Right lobe of liver (tissue), 6 donors: ENCODE results near the gene ADGRD2. TPM values are rescaled to one million over a fixed set of nuclear protein-coding genes. Genes with fewer than 3 reads are reported as not detected.
A peak's percentile ranks its signal among the peaks of the same experiment; 100 is the strongest.

Experiments
- ATAC-seq, 4 donors: fragments of 200-7000 bp; cut with Tn5 transposase; one replicate each; pipeline ENCODE4 v1.9.1; 2020; ENCODE audit warnings: mild to moderate bottlenecking in 4 of 4, moderate library complexity in 4 of 4
- DNase-seq, 3 donors: peaks; one replicate each; pipeline ENCODE4 v3.0.0-alpha.2; 2020
- H3K27ac ChIP-seq, 3 donors: fragments of 200-600 bp; one replicate each; pipeline ENCODE4 v1.8.0; 2022
- H3K27me3 ChIP-seq, 2 donors: fragments of 200-600 bp; one replicate each; pipeline ENCODE4 v1.8.0; 2022
- H3K36me3 ChIP-seq, 4 donors: fragments of 200-600 bp; sonication (generic) in 1 of 4; one replicate each; pipeline versions ENCODE4 v1.5.1 to v1.8.0; 2017 to 2022; ENCODE audit warnings: control low read depth in 1 of 4
- H3K4me1 ChIP-seq, 4 donors: fragments of 200-600 bp; sonication (generic) in 1 of 4; one replicate each; pipeline versions ENCODE4 v1.5.1 to v1.8.0; 2017 to 2022; ENCODE audit warnings: control low read depth in 1 of 4
- H3K4me3 ChIP-seq, 3 donors: fragments of 200-600 bp; one replicate each; pipeline ENCODE4 v1.8.0; 2022
- H3K9me3 ChIP-seq, 4 donors: fragments of 200-600 bp; sonication (generic) in 1 of 4; one replicate each; pipeline versions ENCODE4 v1.5.1 to v1.8.0; 2017 to 2022; ENCODE audit warnings: control low read depth in 1 of 4
- POLR2A ChIP-seq: fragments of 450-650 bp; IDR thresholded peaks from one replicate; pipeline ENCODE4 v1.6.1; 2017; ENCODE audit warnings: antibody characterized with exemption, mild to moderate bottlenecking
- WGBS: methylation state at CpG from one replicate; pipeline ENCODE4 v1.1.6; 2018; ENCODE audit warnings: low coverage, low lambda C conversion rate; ENCODE audit not compliant: insufficient coverage; ENCODE audit errors: missing lambda C conversion rate; 5-methylcytosine and 5-hydroxymethylcytosine counted together
- intact Hi-C, 2 donors: fragments of 100-400 bp; cut with DNase I; formaldehyde crosslinking; loops; one replicate each; pipeline versions ENCODE4 v1.11.2 to v1.14.1; 2022
- total RNA-seq, 6 experiments: library from RNA; depleted of rRNA in 2 of 6; stranded (reverse); fragments of >200 nt in 2 of 6; fragmentation: NEBNext Ultra II Directional in 3 of 6; extraction: Animal tissue kit (Norgen Biotek cat#: 25700) in 3 of 6; gene quantifications; one replicate each; pipeline versions ENCODE4 v1.1.0 to v1.2.4, GENCODE V29; 2016 to 2023
- TF ChIP-seq, protein P1 (sequence below), 4 donors: fragments of 200-600 bp in 3 of 4; fragments of 450-650 bp in 1 of 4; IDR thresholded peaks; one replicate each; pipeline versions ENCODE4 v1.5.1 to v1.8.0; 2016 to 2022; ENCODE audit warnings: antibody characterized with exemption in 4 of 4, mild to moderate bottlenecking in 2 of 4
- donor health status: DM: no; HTN: yes; CAD: no.
- donor health status: DM: no; HTN: no; CAD: no.
- donor health status: DM: no; HTN: no; CAD: no.
- donor health status: DM: no; HTN: yes; CAD: no.
- donor health status: DM: no; HTN: yes; CAD: no.

ADGRD2 gene
- total RNA-seq, 6 experiments from 2014 or later: not detected

DNA sequence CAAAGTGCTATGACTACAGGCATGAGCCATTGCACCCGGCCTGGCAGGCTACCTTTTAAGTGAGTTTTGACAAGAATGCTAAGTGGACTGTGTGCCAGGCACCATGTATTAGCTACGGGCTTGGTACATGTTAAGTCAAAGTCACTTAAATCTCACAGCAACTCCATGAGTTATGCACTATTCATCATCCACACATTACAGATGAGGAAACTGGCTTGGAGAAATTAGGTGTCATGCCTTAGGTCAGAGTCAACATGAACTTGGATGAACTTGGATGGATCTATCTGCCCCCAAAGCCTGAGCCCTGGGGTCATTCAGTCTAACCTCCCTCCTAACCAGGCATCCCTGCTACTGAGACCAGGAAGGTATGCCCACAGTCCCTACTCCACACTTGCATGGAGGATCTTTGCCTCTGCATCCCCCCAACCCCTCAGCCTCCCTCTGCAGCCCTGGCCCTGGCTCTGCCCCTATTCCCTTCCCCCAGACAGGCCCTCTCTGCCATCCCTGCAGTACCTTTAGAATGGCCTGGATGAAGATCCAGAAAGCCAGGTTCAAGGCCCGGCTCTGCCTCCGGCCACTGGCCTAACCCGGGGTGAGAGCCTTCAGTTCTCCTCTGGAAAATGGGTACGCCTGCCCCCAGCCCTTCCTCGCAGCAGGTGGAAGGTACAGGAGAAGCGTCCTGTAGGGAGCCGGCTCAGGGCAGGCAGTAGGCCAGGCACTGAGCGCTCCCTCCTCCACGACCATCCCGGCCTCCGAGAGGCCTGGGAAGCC lies 685 bp upstream of the ADGRD2 start:
- no peak for ATAC-seq
- WGBS: no CpG with 5 or more reads among the region's 13 CpGs
- no peak overlapping the region for H3K27ac ChIP-seq
- H3K27me3 ChIP-seq: peaks cover 0 to 10% of the 10 kb centered on the region in 2 donors
- no peaks in the 10 kb centered on the region for H3K9me3 ChIP-seq
- H3K36me3 ChIP-seq: no peaks in the 10 kb centered on the region
- intact Hi-C loops: no loop called here
- peaks cover 0 to 4% (median 0%) of the 10 kb centered on the region in 4 donors for H3K4me1 ChIP-seq
- no peak overlapping the region for H3K4me3 ChIP-seq
- TF ChIP-seq POLR2A: no peak
- TF ChIP-seq, protein P1, sequence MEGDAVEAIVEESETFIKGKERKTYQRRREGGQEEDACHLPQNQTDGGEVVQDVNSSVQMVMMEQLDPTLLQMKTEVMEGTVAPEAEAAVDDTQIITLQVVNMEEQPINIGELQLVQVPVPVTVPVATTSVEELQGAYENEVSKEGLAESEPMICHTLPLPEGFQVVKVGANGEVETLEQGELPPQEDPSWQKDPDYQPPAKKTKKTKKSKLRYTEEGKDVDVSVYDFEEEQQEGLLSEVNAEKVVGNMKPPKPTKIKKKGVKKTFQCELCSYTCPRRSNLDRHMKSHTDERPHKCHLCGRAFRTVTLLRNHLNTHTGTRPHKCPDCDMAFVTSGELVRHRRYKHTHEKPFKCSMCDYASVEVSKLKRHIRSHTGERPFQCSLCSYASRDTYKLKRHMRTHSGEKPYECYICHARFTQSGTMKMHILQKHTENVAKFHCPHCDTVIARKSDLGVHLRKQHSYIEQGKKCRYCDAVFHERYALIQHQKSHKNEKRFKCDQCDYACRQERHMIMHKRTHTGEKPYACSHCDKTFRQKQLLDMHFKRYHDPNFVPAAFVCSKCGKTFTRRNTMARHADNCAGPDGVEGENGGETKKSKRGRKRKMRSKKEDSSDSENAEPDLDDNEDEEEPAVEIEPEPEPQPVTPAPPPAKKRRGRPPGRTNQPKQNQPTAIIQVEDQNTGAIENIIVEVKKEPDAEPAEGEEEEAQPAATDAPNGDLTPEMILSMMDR (IDR thresholded peaks at IDR 0.05): no peak
- DNase-seq: peak in 2 of 3 donors; percentile 18 to 29

DNA sequence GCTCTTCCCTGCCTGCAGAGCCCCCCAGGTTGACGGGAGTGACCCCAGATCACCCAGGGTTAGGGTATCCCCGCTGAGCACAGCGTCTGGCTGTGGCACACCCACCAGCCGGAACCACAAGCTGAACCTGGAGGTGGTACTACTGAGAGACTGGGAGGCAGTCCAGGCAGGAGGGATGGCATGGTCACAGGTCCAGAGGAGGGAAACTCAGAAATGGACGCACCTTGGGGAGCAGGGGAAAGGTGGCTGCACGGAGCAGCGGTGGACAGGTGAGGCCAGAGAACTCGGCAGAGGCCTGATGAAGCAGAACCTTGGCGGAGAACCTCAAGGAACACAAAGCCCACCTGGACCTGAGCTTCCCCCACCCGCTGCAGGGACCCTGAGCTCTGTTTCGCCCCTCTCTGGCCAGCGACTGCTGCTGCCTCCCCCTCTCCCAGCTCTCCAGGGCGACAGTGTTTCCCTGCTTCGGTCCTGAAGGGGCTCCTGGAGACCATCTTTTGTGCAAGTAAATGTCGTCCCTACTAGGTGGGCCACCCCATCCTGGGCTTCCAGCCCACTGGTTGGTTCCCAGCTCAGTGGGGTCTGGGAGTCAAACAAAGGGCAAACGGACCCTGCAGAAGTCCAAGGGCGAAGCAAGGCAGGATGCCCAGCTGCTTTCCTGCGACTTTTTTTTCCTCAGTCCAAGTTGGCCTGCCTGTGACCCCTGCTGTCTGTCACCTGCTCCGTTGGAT lies 845 bp downstream of the ADGRD2 start:
- TF ChIP-seq, protein P1 (IDR thresholded peaks at IDR 0.05): no peak
- TF ChIP-seq POLR2A: no peak
- Histone ChIP-seq H3K4me1 (peaks cover 0 to 4% (median 0%) of the 10 kb centered on the region in 4 donors), H3K36me3 (no peaks in the 10 kb centered on the region), H3K9me3 (no peaks in the 10 kb centered on the region), H3K4me3 (no peak overlapping the region), H3K27ac (no peak overlapping the region), H3K27me3 (peaks cover 0 to 10% of the 10 kb centered on the region in 2 donors)
- DNase-seq: no peak
- intact Hi-C loops: no loop called here
- 29% methylated on average over 8 of the region's 19 CpGs for WGBS
- peak in 1 of 4 donors; percentile 30 for ATAC-seq

DNA sequence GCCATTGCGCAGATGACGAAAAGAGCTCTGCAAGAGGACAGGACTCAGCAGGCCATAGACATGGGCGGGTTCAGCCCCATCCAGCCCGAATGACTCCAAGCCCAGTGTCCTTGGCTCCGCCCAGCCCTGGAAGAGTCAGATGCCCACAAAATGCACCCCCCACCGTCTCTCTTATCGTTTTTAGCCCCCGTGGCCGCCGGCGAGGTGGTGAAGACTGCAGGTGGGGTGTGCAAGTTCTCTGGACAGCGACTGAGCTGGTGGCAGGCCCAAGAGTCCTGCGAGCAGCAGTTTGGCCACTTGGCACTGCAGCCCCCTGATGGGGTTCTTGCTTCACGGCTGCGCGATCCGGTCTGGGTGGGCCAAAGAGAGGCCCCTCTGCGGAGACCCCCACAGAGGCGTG lies 2.1 kb downstream of the ADGRD2 start:
- peaks cover 0 to 10% of the 10 kb centered on the region in 2 donors for H3K27me3 ChIP-seq

DNA sequence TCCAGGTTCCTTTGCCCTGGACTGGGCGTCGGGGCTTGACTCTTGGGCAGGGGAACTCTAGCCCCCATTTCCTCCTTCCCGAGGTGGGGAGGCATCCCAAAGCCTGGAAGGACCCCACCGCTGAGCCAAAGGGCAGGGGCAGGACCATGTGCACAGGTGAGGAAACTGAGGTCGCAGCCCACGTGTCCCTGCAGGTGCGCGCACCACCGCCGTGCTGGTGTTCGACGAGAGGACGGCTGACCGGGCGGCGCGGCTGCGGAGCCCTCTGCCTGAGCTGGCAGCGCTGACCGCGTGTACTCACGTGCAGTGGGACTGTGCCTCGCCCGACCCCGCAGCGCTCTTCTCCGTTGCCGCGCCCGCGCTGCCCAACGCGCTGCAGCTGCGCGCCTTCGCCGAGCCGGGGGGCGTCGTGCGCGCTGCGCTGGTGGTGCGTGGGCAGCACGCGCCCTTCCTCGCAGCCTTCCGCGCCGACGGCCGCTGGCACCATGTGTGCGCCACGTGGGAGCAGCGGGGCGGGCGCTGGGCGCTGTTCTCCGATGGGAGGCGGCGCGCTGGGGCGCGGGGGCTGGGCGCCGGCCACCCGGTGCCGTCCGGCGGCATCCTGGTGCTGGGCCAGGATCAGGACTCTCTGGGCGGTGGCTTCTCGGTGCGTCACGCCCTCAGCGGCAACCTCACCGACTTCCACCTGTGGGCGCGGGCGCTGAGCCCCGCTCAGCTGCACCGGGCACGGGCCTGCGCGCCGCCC lies 2.8 kb downstream of the ADGRD2 start:
- Histone ChIP-seq H3K27ac (no peak overlapping the region), H3K27me3 (peaks cover 0 to 10% of the 10 kb centered on the region in 2 donors), H3K9me3 (no peaks in the 10 kb centered on the region), H3K4me1 (peaks cover 0 to 4% (median 0%) of the 10 kb centered on the region in 4 donors), H3K4me3 (no peak overlapping the region), H3K36me3 (no peaks in the 10 kb centered on the region)
- ATAC-seq (no peak), DNase-seq (peak in 1 of 3 donors; percentile 53)
- 33% methylated on average over 11 of the region's 85 CpGs for WGBS
- TF ChIP-seq, protein P1 (IDR thresholded peaks at IDR 0.05): no peak
- no peak for TF ChIP-seq POLR2A
- intact Hi-C loops: no loop called here

More for the DNA sequence above, 2.1 kb downstream of the ADGRD2 start:
- Histone ChIP-seq H3K4me3 (no peak overlapping the region), H3K9me3 (no peaks in the 10 kb centered on the region), H3K27ac (no peak overlapping the region), H3K4me1 (peaks cover 0 to 4% (median 0%) of the 10 kb centered on the region in 4 donors), H3K36me3 (no peaks in the 10 kb centered on the region)
- peak in 1 of 3 donors; percentile 37 for DNase-seq
- ATAC-seq: no peak
- TF ChIP-seq, protein P1 (IDR thresholded peaks at IDR 0.05): no peak
- TF ChIP-seq POLR2A: no peak
- intact Hi-C loops: no loop called here
- WGBS: 40% methylated on average over 1 of the region's 19 CpGs
